Ramos (cell line): ENCODE measurements around the gene UBXN6.

ENCODE experiments used
- in situ Hi-C: fragments of 300-500 bp; cut with MboI; formaldehyde crosslinking; loops from one replicate; pipeline ENCODE4 v1.14.3; 2022; ENCODE audit warnings: low sequenced_read_pairs; ENCODE audit not compliant: unreplicated experiment

The UBXN6 gene

GRCh38 chr19:4493929-4494690 is 36.5 kb upstream of the UBXN6 start:
- in situ Hi-C loops, result no loop called here

- in situ Hi-C loops, result no loop called here
These were observed 35.7 kb upstream of the UBXN6 start for GRCh38 chr19:4493104-4493928.

- in situ Hi-C loops, result no loop called here
These were observed 34.9 kb upstream of the UBXN6 start for GRCh38 chr19:4492337-4493103.

- in situ Hi-C loops, result no loop called here
These were observed 33.9 kb upstream of the UBXN6 start for GRCh38 chr19:4491446-4491845.

- in situ Hi-C loops, result no loop called here
These were observed 30.9 kb upstream of the UBXN6 start for GRCh38 chr19:4488496-4488895.

- in situ Hi-C loops, result no loop called here
These were observed 30.0 kb upstream of the UBXN6 start for GRCh38 chr19:4487572-4487971.

- in situ Hi-C loops, result no loop called here
These were observed 25.8 kb upstream of the UBXN6 start for GRCh38 chr19:4483385-4483784.

GRCh38 chr19:4482721-4483364 is 25.2 kb upstream of the UBXN6 start:
- in situ Hi-C loops, result no loop called here

GRCh38 chr19:4477034-4477801 is 19.6 kb upstream of the UBXN6 start:
- in situ Hi-C loops, result no loop called here

GRCh38 chr19:4474514-4475022 is 17.0 kb upstream of the UBXN6 start:
- in situ Hi-C loops, result no loop called here

GRCh38 chr19:4473763-4474513 is 16.3 kb upstream of the UBXN6 start:
- in situ Hi-C loops, result no loop called here

GRCh38 chr19:4473011-4473762 is 15.6 kb upstream of the UBXN6 start:
- in situ Hi-C loops, result no loop called here

- in situ Hi-C loops, result no loop called here
These were observed 14.8 kb upstream of the UBXN6 start, which contains the start of gene HDGFL2 for GRCh38 chr19:4472174-4472974. Gene HDGFL2, plus strand, starts transcription at chr19:4472297. Its CDS starts 54 bp downstream, at chr19:4472351.

- in situ Hi-C loops, result no loop called here
These were observed 14.0 kb upstream of the UBXN6 start for GRCh38 chr19:4471403-4472173.

- in situ Hi-C loops, result no loop called here
These were observed 10.2 kb upstream of the UBXN6 start for GRCh38 chr19:4467835-4468234.

GRCh38 chr19:4464815-4465581 is 7.4 kb upstream of the UBXN6 start:
- in situ Hi-C loops, result no loop called here
